K562 (cell line): Measurements from ENCODE around the gene PSMB7. TPM values are rescaled to one million over a fixed set of nuclear protein-coding genes. Genes with fewer than 3 reads are reported as not detected.

ENCODE experiments used
- CTCFL ChIP-seq: IDR thresholded peaks from 2 replicates; pipeline ENCODE4 v1.6.1; 2011; ENCODE audit warnings: borderline replicate concordance, low read depth, mild to moderate bottlenecking, moderate library complexity, low read length; ENCODE audit not compliant: insufficient read depth, poor library complexity, severe bottlenecking
- DIDO1 ChIP-seq: fragments of 450-650 bp; IDR thresholded peaks from 2 replicates; pipeline ENCODE4 v1.6.1; 2016; ENCODE audit warnings: low read depth, missing biosample characterization, missing genetic modification characterization
- E2F4 ChIP-seq: sonication (generic); formaldehyde crosslinking; IDR thresholded peaks from 2 replicates; pipeline ENCODE4 v1.8.0; 2022; ENCODE audit warnings: mild to moderate bottlenecking, low read depth, missing genetic modification reagents
- GMEB1 ChIP-seq: fragments of 250-450 bp; sonication (Bioruptor Pico); IDR thresholded peaks from 2 replicates; pipeline ENCODE4 v1.4.0; 2020; ENCODE audit warnings: mild to moderate bottlenecking
- MAFG ChIP-seq: fragments of 450-650 bp; conservative IDR thresholded peaks from 2 replicates; pipeline ENCODE4 v1.6.1; 2016; ENCODE audit warnings: missing genetic modification characterization, missing compliant biosample characterization
- MAFK ChIP-seq: IDR thresholded peaks from 2 replicates; pipeline ENCODE4 v1.6.1; 2011; ENCODE audit warnings: low read length, improper control_type of control experiment
- NFE2 ChIP-seq: IDR thresholded peaks from 2 replicates; pipeline ENCODE4 v1.6.1; 2014; ENCODE audit warnings: antibody characterized with exemption, low read depth
- PKNOX1 ChIP-seq: fragments of 450-650 bp; IDR thresholded peaks from 2 replicates; pipeline ENCODE4 v1.6.1; 2016
- POU5F1 ChIP-seq: fragments of 150-350 bp; IDR thresholded peaks from 2 replicates; pipeline ENCODE4 v1.6.1; 2014; ENCODE audit warnings: borderline replicate concordance, low read length, low read depth, mild to moderate bottlenecking; ENCODE audit not compliant: partially characterized antibody
- REST ChIP-seq, 2 experiments: fragments of 450-650 bp; formaldehyde crosslinking in 1 of 2; IDR thresholded peaks; 2 replicates each; pipeline versions ENCODE4 v1.4.0 to v1.6.1; 2014 to 2020; ENCODE audit warnings: mild to moderate bottlenecking in 2 of 2, borderline replicate concordance in 1 of 2, low read depth in 1 of 2
- SMC3 ChIP-seq: conservative IDR thresholded peaks from 2 replicates; pipeline ENCODE4 v1.6.1; 2011; ENCODE audit warnings: low read depth, low read length, improper control_type of control experiment; ENCODE audit not compliant: insufficient read depth
- SOX6 ChIP-seq: fragments of 450-650 bp; IDR thresholded peaks from 2 replicates; pipeline ENCODE4 v1.6.1; 2014; ENCODE audit warnings: mild to moderate bottlenecking
- polyA plus RNA-seq, 8 experiments: library from polyadenylated mRNA; depleted of rRNA in 4 of 8; stranded (reverse) in 5 of 8; unstranded in 3 of 8; fragments of >200 nt; fragmentation: Nextera tagmentation in 2 of 8; fragmentation: Illumina TruSeq in 1 of 8; extraction: Ambion mirVana in 2 of 8; extraction: Trizol in 1 of 8; gene quantifications; 2 replicates each; pipeline versions ENCODE4 v1.2.1 to v1.2.3, GENCODE V29; 2011 to 2014; ENCODE audit warnings: inconsistent platforms in 1 of 8, missing spikeins in 1 of 8
- total RNA-seq, 7 experiments: library from RNA; depleted of rRNA in 6 of 7; stranded (reverse); fragments of >200 nt in 6 of 7; fragmentation: Illumina TruSeq in 2 of 7; extraction: Trizol in 2 of 7; gene quantifications; 2 replicates each; pipeline versions ENCODE4 v1.2.1 to v1.2.3, GENCODE V29; 2011 to 2021; ENCODE audit warnings: low replicate concordance in 1 of 7

The PSMB7 gene
- total and polyA plus RNA-seq, 9 of the 15 experiments (the other 6 are each of a cell fraction or from before 2014, with no cell fraction given): 321 to 978 (median 407) TPM

- 0 out of 2 replicates have a peak, but pooled peaks have one; percentile 6 for TF ChIP-seq REST (IDR thresholded peaks at IDR 0.05; ENCODE audit: borderline replicate concordance)
- TF ChIP-seq REST (CRISPR knock-in tag; IDR thresholded peaks at IDR 0.05; ENCODE audit: low read depth): no peak
- TF ChIP-seq PKNOX1: peak; percentile 97
- peak; percentile 10 for TF ChIP-seq CTCFL
- TF ChIP-seq NFE2: peak; percentile 55; the same call in 1 of the 2 replicates
- peak; percentile 31; the same call in 1 of the 2 replicates for TF ChIP-seq SOX6
- TF ChIP-seq E2F4: no peak
- no peak for TF ChIP-seq DIDO1 (tag)
- no peak for TF ChIP-seq SMC3
- no peak for TF ChIP-seq GMEB1 (CRISPR knock-in tag)
- peak; percentile 33; the same call in 1 of the 2 replicates for TF ChIP-seq MAFK
- no peak for TF ChIP-seq POU5F1
- TF ChIP-seq MAFG (tag): peak; percentile 45; the same call in 1 of the 2 replicates
Measured at GRCh38 chr9:124392871-124393460, 22.3 kb downstream of the PSMB7 start (continued).
